AG09309 (cell line): ENCODE results near the gene OTUD5.

Experiments used
- DNase-seq: peaks from one replicate; pipeline ENCODE4 v3.0.0-alpha.2; 2010; ENCODE audit warnings: low read depth
- H3K4me3 ChIP-seq: 2 replicates; pipeline ENCODE4 v1.5.1; 2011; ENCODE audit warnings: mild to moderate bottlenecking, low read depth, low read length, moderate library complexity; ENCODE audit not compliant: control insufficient read depth
- TF ChIP-seq, protein P1 (sequence below): IDR thresholded peaks from 2 replicates; pipeline ENCODE4 v1.5.1; 2011; ENCODE audit warnings: mild to moderate bottlenecking, low read depth, low read length, inconsistent platforms; ENCODE audit not compliant: insufficient read depth, control insufficient read depth; ENCODE audit errors: missing control alignments

The OTUD5 gene

DNA sequence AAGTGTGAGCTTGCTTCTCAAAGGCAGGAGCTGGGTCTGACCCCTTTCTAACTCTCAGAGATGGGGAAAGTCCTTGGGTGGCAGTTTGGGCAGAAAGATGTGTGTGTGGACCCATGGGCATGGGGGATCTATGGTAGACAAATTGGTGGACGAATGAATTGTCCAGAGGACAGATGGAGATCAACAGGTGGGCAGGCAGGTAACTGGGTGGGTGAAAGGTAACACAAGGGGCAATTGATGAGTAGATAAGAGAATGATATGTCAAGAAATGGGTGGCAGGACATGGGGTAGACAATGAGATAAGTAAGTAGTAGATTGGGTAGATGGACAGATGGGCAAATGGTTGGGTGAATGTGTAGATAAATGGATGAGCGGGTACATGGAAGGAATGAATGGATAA lies 17.2 kb upstream of the OTUD5 start:
- TF ChIP-seq, protein P1, sequence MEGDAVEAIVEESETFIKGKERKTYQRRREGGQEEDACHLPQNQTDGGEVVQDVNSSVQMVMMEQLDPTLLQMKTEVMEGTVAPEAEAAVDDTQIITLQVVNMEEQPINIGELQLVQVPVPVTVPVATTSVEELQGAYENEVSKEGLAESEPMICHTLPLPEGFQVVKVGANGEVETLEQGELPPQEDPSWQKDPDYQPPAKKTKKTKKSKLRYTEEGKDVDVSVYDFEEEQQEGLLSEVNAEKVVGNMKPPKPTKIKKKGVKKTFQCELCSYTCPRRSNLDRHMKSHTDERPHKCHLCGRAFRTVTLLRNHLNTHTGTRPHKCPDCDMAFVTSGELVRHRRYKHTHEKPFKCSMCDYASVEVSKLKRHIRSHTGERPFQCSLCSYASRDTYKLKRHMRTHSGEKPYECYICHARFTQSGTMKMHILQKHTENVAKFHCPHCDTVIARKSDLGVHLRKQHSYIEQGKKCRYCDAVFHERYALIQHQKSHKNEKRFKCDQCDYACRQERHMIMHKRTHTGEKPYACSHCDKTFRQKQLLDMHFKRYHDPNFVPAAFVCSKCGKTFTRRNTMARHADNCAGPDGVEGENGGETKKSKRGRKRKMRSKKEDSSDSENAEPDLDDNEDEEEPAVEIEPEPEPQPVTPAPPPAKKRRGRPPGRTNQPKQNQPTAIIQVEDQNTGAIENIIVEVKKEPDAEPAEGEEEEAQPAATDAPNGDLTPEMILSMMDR, result no peak
- H3K4me3 ChIP-seq, result no peak overlapping the region
- no peak for DNase-seq

DNA sequence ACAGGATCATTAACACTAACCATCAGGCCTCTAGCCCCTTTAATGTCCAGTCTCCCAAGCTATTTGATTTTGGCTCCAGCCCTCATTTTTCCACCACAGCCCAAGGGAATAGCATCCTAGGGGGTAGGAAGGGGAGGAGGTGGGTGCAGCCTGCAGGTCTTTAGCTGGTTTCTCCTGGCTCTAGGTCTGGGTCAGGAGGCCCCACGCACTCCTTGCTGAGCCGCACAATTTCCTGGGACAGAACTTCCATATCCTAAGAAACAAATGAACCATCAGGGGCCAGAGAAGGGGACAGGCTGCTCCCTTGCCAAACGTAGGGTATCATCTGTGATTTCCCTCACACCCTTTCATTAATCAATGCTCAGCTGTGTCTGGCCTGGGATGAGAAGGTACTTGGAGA lies 16.6 kb upstream of the OTUD5 start:
- H3K4me3 ChIP-seq, result no peak overlapping the region
- TF ChIP-seq, protein P1, result no peak
- DNase-seq, result no peak

DNA sequence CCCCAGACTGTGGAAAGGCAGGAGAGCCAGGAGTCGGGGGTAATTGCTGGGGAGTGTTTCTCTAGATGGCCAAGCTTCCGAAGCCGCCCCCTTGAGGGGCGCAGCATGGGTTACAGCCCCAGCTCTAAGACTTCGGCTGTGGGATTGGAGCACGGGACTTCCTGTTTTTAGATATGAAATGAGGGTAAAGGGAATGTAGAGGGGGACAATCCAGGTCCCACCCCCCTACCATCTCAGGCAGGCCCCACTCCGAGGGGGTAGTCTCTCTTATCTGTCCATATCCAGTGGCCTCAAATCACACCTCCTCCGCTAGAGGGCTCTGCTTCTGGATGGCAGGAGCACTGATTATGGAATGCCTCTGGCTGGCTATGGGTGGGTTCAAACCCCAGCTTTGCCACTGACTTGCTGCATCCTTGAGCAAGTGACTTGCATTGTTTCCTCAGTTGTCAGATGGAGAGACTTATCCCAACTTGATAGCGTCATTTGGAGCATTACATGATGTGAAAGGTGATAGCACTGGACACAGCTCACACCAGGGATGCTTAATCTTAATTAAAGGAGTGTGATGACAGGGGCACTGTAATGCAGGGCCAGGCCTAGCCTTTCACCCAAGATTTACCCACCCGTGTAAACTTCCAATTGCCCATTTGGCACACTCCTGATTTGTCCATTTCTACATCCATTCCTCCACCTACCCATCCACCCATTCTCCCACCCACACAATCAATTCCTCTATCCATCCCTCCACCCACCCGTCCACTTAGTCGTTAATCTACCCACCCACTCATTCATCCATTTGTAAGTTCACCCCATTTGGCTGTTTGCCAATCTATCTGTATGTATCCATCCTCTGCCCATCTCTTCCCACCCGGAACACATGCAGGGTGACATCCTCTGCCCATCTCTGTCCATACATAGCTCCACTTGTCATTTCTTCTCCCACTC lies 15.1 kb upstream of the OTUD5 start:
- TF ChIP-seq, protein P1, result peak; percentile 68
- DNase-seq, result no peak
- H3K4me3 ChIP-seq, result peak overlapping the region; percentile 36

DNA sequence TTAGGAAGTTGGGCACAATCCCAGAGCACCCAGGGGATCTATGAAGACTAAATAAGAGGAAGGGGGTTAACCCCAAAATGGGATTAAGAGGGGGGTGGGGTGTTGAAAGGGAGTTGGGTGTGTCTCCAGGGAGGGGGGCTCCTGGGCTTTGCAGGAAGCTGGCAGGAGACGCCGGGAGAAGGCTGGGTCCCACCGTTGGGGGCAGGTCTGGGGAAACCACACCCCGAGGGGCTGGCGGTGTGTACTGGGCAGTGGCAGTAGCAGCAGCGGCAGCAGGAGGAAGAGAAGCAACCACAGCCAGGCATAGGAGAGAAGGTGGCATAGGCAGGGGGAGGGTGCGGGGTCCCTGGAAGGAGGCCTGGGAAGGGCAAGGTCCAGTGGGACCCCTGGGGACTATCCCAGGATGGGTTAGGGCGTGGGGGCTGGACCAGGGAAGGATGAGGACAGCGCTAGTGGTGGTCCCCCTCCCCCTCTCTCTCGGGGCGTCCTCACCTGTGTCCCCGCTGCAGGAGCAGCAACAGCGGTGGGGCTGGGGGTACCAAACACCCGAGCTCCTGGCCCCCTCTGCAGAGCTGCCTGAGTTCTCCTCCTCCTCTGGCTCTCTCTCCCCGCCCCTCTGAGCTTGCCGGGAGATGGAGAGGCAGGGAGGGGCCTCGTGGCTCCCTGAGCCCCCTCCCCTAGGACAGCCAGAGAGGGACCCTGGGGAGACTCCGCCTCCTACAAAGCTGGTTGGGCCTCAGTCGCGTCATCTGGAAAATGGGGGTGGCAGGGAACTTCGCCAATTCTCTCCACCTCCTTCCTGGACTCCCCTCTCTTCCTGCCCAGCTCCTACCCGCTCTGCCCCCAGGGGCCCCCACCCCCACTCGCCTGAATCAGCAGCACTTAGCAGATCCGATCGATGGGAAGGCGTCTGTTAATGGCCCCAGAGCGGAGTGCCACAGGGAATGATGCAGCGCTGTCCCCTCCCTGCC lies 14.1 kb upstream of the OTUD5 start, which contains the start of gene KCND1:
TSS of gene KCND1 (minus strand) at position 596 of the 971 bp plus-strand sequence. CDS start 1,573 bp downstream, outside the sequence.
- no peak for DNase-seq
- H3K4me3 ChIP-seq, result peak within 1 kb of the TSS; percentile 36
- TF ChIP-seq, protein P1, result no peak

DNA sequence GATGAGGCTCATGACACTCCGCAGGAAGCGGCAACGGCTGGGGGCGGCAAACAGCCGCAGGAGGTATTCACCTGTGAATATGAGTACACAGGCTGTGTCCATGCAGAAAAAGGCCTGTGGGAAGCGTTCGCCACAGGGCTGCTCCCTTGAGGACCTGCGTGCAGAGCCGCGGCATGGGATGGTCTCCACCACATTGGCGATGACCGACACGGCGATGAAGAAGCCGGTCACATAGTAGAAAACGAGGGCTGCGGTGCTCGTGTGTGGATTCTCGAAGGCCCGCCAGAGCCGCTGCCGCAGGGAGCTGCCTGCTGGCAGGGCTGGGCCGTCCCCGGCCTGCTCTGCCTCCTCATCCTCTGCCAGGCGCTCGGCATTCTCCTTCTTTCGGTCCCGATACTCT lies 12.1 kb upstream of the OTUD5 start:
- DNase-seq, result no peak
- H3K4me3 ChIP-seq, result no peak overlapping the region
- TF ChIP-seq, protein P1, result no peak

DNA sequence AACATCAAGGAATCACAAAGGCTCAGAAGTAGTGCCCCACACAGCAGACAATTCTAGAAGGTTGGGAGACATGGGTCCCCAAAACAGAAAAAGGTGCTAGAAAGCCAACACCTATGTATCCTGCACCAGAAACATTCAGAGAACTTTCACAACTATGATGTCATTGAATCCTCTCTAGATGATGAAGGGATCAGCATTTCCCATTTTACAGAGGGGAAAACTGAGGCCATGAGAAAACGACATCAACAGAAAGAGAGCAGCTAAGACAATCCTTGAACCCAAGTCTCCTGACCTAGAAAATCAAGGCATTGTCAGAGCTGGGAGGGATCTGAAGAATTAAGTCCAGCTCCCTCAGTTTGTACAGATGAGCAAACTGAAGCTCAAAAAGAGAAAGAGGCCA lies 11.0 kb upstream of the OTUD5 start:
- TF ChIP-seq, protein P1, result no peak
- no peak overlapping the region for H3K4me3 ChIP-seq
- DNase-seq, result no peak
